Small intestine (tissue), 7 donors: ENCODE data around the gene ITPA. TPM values are rescaled to one million over a fixed set of nuclear protein-coding genes. Genes with fewer than 3 reads are reported as not detected.
"Not testable (repeated sequence)": the region's sequence is repeated elsewhere in the genome, so short reads cannot be mapped to it uniquely, and the experiment has no call there.

Experiments used
- DNase-seq, 2 donors: peaks; one replicate each; pipeline versions ENCODE4 v3.0.0 to v3.0.0-alpha.2; 2013
- FAIRE-seq: peaks from 2 replicates; lab custom pipeline; 2012; peaks lifted over from hg19 to GRCh38; lab: Jason Lieb, UNC
- H3K27ac ChIP-seq, 3 donors: one replicate each; pipeline ENCODE4 v1.5.1; 2013; ENCODE audit warnings: low read length in 2 of 3, mild to moderate bottlenecking in 2 of 3, control low read depth in 1 of 3, inconsistent platforms in 1 of 3, low read depth in 1 of 3, moderate library complexity in 1 of 3
- H3K27me3 ChIP-seq, 3 donors: one replicate each; pipeline ENCODE4 v1.6.1; 2013; ENCODE audit warnings: low read length in 3 of 3, inconsistent platforms in 1 of 3; ENCODE audit not compliant: control insufficient read depth in 3 of 3, insufficient read depth in 3 of 3
- H3K36me3 ChIP-seq, 3 donors: one replicate each; pipeline ENCODE4 v1.6.1; 2013; ENCODE audit warnings: low read length in 3 of 3, inconsistent platforms in 1 of 3, low read depth in 1 of 3, mild to moderate bottlenecking in 1 of 3, moderate library complexity in 1 of 3; ENCODE audit not compliant: control insufficient read depth in 3 of 3, insufficient read depth in 2 of 3
- H3K4me1 ChIP-seq, 3 donors: one replicate each; pipeline ENCODE4 v1.6.1; 2013; ENCODE audit warnings: low read length in 2 of 3, inconsistent platforms in 1 of 3, low read depth in 1 of 3, mild to moderate bottlenecking in 1 of 3, moderate library complexity in 1 of 3; ENCODE audit not compliant: control insufficient read depth in 3 of 3, insufficient read depth in 2 of 3
- H3K4me3 ChIP-seq, 3 donors: one replicate each; pipeline ENCODE4 v1.5.1; 2013; ENCODE audit warnings: low read length in 3 of 3, control low read depth in 1 of 3, inconsistent platforms in 1 of 3, low read depth in 1 of 3, mild to moderate bottlenecking in 1 of 3, moderate library complexity in 1 of 3
- H3K9me3 ChIP-seq, 2 donors: one replicate each; pipeline ENCODE4 v1.6.1; 2013; ENCODE audit warnings: low read depth in 1 of 2, low read length in 1 of 2; ENCODE audit not compliant: control insufficient read depth in 2 of 2, insufficient read depth in 1 of 2
- WGBS, 3 donors: extraction: QIAGEN DNeasy Blood & Tissue Kit; methylation state at CpG; one replicate each; pipeline ENCODE4 v1.1.7; 2013; 5-methylcytosine and 5-hydroxymethylcytosine counted together
- polyA plus RNA-seq, 4 donors: library from polyadenylated mRNA; stranded (reverse) in 3 of 4; unstranded in 1 of 4; fragments of 200-250 nt in 3 of 4; fragments of 120-200 nt in 1 of 4; gene quantifications; one replicate each; pipeline versions ENCODE4 v1.2.1 to v1.2.3, GENCODE V29; 2013
- donor health status: healthy with polysubstance abuse.
- donor health status: control.
- donor health status: control.
- donor health status: Bipolar disorder and iron deficiency.
- donor health status: healthy.

The ITPA gene
- polyA plus RNA-seq, 4 donors = 60.3 to 97.0 (median 69.7) TPM

- Histone ChIP-seq H3K4me1 (peaks cover 0 to 16% (median 3%) of the 10 kb centered on the region in 3 donors), H3K4me3 (peak overlapping the region in 2 of 3 donors; percentile 78 to 80), H3K36me3 (peaks cover 0 to 43% (median 10%) of the 10 kb centered on the region in 3 donors), H3K9me3 (no peaks in the 10 kb centered on the region), H3K27ac (peak overlapping the region in 2 of 3 donors; percentile 86 to 94), H3K27me3 (no peaks in the 10 kb centered on the region)
- 23 to 50% (median 33%) methylated on average over 9 of the region's 9 CpGs for WGBS, 3 donors
- DNase-seq (no peak), FAIRE-seq (no peak)
Measured at GRCh38 chr20:3202965-3203314, 6.4 kb upstream of the ITPA start.

GRCh38 chr20:3203315-3204123 is 5.8 kb upstream of the ITPA start:
- FAIRE-seq (no peak), DNase-seq (peak in 1 of 2 donors; percentile 45)
- Histone ChIP-seq H3K36me3 (peaks cover 0 to 43% (median 10%) of the 10 kb centered on the region in 3 donors), H3K9me3 (no peaks in the 10 kb centered on the region), H3K27ac (peak overlapping the region; percentile 77 to 94 (median 86)), H3K4me3 (peak overlapping the region; percentile 73 to 80 (median 78)), H3K27me3 (no peaks in the 10 kb centered on the region), H3K4me1 (peaks cover 0 to 22% (median 3%) of the 10 kb centered on the region in 3 donors)
- 3 to 11% (median 7%) methylated on average over 27 to 31 of the region's 31 CpGs for WGBS, 3 donors

GRCh38 chr20:3204124-3204794 is 5.0 kb upstream of the ITPA start, which contains the start of gene DDRGK1:
Gene DDRGK1 (minus strand): TSS chr20:3204682. CDS start chr20:3204627, 55 bp downstream.
- Histone ChIP-seq H3K4me3 (peak within 1 kb of the TSS; percentile 73 to 80 (median 78)), H3K4me1 (peaks cover 0 to 23% (median 3%) of the 10 kb centered on the region in 3 donors), H3K9me3 (no peaks in the 10 kb centered on the region), H3K36me3 (peaks cover 0 to 36% (median 10%) of the 10 kb centered on the region in 3 donors), H3K27me3 (no peaks in the 10 kb centered on the region), H3K27ac (peak within 1 kb of the TSS; percentile 78 to 94 (median 86))
- WGBS, 3 donors = 0% methylated on average over 32 to 48 of the region's 48 CpGs
- no peak for FAIRE-seq
- DNase-seq = peak; percentile 86 to 96

GRCh38 chr20:3208786-3209256 is 477 bp upstream of the ITPA start:
- H3K4me3 ChIP-seq = peak overlapping the region; percentile 74 to 97 (median 79)
- peak overlapping the region; percentile 61 to 90 (median 88) for H3K27ac ChIP-seq
- no peaks in the 10 kb centered on the region for H3K9me3 ChIP-seq
- H3K4me1 ChIP-seq = peaks cover 0 to 13% (median 0%) of the 10 kb centered on the region in 3 donors
- DNase-seq (peak in 1 of 2 donors; percentile 24), FAIRE-seq (no peak)
- 1 to 3% (median 1%) methylated on average over 10 of the region's 10 CpGs for WGBS, 3 donors
- H3K36me3 ChIP-seq = peaks cover 0 to 13% (median 1%) of the 10 kb centered on the region in 3 donors
- H3K27me3 ChIP-seq = no peaks in the 10 kb centered on the region

- FAIRE-seq (no peak), DNase-seq (peak in 1 of 2 donors; percentile 15)
- Histone ChIP-seq H3K27me3 (no peaks in the 10 kb centered on the region), H3K27ac (peak overlapping the region in 1 of 3 donors; percentile 90), H3K36me3 (peaks cover 0 to 19% (median 3%) of the 10 kb centered on the region in 3 donors), H3K4me1 (peaks cover 0 to 13% (median 0%) of the 10 kb centered on the region in 3 donors), H3K9me3 (no peaks in the 10 kb centered on the region), H3K4me3 (peak overlapping the region; percentile 74 to 97 (median 79))
- WGBS, 3 donors = 0 to 2% (median 1%) methylated on average over 10 of the region's 10 CpGs
Measured at GRCh38 chr20:3209946-3210317, 634 bp downstream of the ITPA start.

- Histone ChIP-seq H3K9me3 (no peaks in the 10 kb centered on the region), H3K4me3 (peak overlapping the region; percentile 74 to 97 (median 79)), H3K4me1 (peaks cover 0 to 13% (median 0%) of the 10 kb centered on the region in 3 donors), H3K36me3 (peaks cover 0 to 23% (median 6%) of the 10 kb centered on the region in 3 donors), H3K27ac (no peak overlapping the region), H3K27me3 (no peaks in the 10 kb centered on the region)
- 51 to 77% (median 69%) methylated on average over 2 of the region's 2 CpGs for WGBS, 3 donors
- DNase-seq (no peak), FAIRE-seq (no peak)
Measured at GRCh38 chr20:3210346-3210745, 1.0 kb downstream of the ITPA start.

- FAIRE-seq (no peak), DNase-seq (no peak)
- no peaks in the 10 kb centered on the region for H3K9me3 ChIP-seq
- 94 to 100% (median 97%) methylated on average over 7 of the region's 7 CpGs for WGBS, 3 donors
- no peak overlapping the region for H3K4me3 ChIP-seq
- peaks cover 0 to 12% (median 0%) of the 10 kb centered on the region in 3 donors for H3K4me1 ChIP-seq
- H3K27ac ChIP-seq = no peak overlapping the region
- peaks cover 0 to 43% (median 6%) of the 10 kb centered on the region in 3 donors for H3K36me3 ChIP-seq
- no peaks in the 10 kb centered on the region for H3K27me3 ChIP-seq
Measured at GRCh38 chr20:3213226-3213625, 3.9 kb downstream of the ITPA start.

- H3K27me3 ChIP-seq, H3K9me3 ChIP-seq, DNase-seq, FAIRE-seq, H3K4me1 ChIP-seq, H3K27ac ChIP-seq, H3K4me3 ChIP-seq: not testable (repeated sequence)
- 86 to 96% (median 94%) methylated on average over 7 of the region's 7 CpGs for WGBS, 3 donors
- peaks cover 0 to 57% (median 6%) of the 10 kb centered on the region in 3 donors for H3K36me3 ChIP-seq
Measured at GRCh38 chr20:3215359-3215917, 6.1 kb downstream of the ITPA start.
